Epithelial cell of esophagus (primary cell): Measurements from ENCODE around the gene MEP1A.
"Not testable (repeated sequence)": the region's sequence is repeated elsewhere in the genome, so short reads cannot be mapped to it uniquely, and the experiment has no call there.

Experiments
- DNase-seq: peaks from one replicate; pipeline ENCODE4 v3.0.0; 2010; ENCODE audit warnings: low read depth
- H3K4me3 ChIP-seq: 2 replicates; pipeline ENCODE4 v1.5.1; 2011; ENCODE audit warnings: mild to moderate bottlenecking, low read length, control low read depth
- TF ChIP-seq, protein P1 (sequence below): IDR thresholded peaks from 2 replicates; pipeline ENCODE4 v1.5.1; 2011; ENCODE audit warnings: low read depth, mild to moderate bottlenecking, low read length, control low read depth, inconsistent platforms; ENCODE audit not compliant: insufficient read depth; ENCODE audit errors: missing control alignments

MEP1A gene

GRCh38 chr6:46764961-46765360, 28.2 kb upstream of the MEP1A start:
- H3K4me3 ChIP-seq: no peak overlapping the region
- DNase-seq: no peak
- TF ChIP-seq, protein P1, sequence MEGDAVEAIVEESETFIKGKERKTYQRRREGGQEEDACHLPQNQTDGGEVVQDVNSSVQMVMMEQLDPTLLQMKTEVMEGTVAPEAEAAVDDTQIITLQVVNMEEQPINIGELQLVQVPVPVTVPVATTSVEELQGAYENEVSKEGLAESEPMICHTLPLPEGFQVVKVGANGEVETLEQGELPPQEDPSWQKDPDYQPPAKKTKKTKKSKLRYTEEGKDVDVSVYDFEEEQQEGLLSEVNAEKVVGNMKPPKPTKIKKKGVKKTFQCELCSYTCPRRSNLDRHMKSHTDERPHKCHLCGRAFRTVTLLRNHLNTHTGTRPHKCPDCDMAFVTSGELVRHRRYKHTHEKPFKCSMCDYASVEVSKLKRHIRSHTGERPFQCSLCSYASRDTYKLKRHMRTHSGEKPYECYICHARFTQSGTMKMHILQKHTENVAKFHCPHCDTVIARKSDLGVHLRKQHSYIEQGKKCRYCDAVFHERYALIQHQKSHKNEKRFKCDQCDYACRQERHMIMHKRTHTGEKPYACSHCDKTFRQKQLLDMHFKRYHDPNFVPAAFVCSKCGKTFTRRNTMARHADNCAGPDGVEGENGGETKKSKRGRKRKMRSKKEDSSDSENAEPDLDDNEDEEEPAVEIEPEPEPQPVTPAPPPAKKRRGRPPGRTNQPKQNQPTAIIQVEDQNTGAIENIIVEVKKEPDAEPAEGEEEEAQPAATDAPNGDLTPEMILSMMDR: no peak

DNA sequence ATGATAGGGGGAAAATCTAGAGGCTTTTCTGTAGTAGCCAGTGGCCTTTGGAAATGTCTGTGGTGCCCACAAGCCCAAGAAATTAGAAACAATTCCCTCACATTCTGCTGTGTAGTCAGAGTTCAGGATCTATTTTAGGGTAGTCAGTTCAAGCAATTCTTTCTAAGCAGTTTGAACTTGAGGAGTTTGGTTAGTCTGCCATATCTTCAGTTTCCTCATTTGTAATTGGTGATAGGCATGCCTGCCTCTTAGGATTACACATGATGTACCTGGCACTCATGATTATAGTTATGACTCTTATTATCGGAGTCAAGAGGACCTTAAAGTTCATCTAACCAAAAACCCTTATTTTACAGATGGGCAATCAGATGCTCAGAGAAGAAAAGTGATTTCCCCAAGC, 21.2 kb upstream of the MEP1A start:
- DNase-seq: no peak
- no peak overlapping the region for H3K4me3 ChIP-seq
- TF ChIP-seq, protein P1: no peak

DNA sequence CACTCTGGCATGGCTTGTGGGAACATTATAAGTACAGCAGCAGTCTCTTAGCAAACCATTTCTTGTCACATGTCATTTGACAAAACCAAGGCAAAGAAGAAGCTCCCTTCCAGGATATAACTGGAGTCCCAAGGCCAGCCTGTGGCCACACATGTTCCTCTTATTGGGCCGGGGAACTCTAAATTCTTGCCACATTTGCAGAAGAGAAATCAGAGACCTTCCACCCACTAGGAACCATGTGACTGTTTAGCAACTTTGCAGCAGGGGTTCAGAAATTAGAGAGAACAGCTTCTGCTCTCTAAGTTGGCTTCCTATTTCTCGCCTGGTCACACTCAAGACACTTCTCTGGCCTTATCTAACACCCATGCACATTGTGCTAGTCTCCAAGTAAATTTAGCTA, 20.4 kb upstream of the MEP1A start:
- DNase-seq: no peak
- TF ChIP-seq, protein P1: no peak
- H3K4me3 ChIP-seq: no peak overlapping the region

DNA sequence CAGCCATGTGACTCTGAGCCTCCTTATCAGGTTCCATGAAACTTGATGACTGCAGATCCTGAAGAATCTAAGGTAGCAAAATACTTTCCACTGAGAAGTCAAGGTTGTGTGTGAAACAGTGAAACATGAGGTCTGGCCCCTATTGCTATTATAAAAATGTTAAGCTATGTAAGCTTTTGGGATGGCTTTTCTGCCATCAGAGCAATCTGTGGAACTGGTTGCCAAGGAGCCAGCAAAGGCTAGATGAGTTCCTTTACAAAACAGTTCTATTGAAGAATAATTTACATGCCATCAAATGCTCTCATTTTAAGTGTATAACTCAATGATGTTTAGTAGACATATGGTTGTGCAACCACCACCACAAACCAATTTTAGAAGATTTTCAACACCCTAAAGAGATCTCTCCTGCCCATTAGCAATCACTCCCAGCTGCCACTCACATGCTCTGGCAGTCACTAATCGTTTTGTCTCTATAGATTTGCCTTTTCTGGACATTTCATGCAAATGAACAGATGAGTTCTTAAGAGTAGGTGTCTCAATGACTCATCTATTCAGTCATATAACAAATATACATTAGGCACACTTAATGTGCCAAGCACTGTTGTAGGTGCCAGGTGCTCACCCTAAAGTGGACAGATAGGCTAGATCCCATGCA, 19.9 kb upstream of the MEP1A start:
- TF ChIP-seq, protein P1: no peak
- H3K4me3 ChIP-seq: no peak overlapping the region
- peak; percentile 36 for DNase-seq

DNA sequence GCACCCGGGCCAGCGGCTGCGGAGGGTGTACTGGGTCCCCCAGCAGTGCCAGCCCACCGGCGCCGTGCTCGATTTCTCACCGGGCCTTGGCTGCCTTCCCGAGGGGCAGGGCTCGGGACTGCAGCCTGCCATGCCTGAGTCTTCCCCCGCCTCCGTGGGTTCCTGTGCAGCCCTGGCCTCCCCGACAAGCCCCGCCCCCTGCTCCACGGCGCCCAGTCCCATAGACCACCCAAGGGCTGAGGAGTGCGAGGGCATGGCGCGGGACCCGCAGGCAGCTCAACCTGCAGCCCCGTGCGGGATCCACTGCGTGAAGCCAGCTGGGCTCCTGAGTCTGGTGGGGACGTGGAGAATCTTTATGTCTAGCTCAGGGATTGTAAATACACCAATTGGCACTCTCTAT, 18.5 kb upstream of the MEP1A start:
- DNase-seq, H3K4me3 ChIP-seq: not testable (repeated sequence)

GRCh38 chr6:46776070-46776712, 17.0 kb upstream of the MEP1A start:
- TF ChIP-seq, protein P1: no peak
- H3K4me3 ChIP-seq: no peak overlapping the region
- DNase-seq: no peak

DNA sequence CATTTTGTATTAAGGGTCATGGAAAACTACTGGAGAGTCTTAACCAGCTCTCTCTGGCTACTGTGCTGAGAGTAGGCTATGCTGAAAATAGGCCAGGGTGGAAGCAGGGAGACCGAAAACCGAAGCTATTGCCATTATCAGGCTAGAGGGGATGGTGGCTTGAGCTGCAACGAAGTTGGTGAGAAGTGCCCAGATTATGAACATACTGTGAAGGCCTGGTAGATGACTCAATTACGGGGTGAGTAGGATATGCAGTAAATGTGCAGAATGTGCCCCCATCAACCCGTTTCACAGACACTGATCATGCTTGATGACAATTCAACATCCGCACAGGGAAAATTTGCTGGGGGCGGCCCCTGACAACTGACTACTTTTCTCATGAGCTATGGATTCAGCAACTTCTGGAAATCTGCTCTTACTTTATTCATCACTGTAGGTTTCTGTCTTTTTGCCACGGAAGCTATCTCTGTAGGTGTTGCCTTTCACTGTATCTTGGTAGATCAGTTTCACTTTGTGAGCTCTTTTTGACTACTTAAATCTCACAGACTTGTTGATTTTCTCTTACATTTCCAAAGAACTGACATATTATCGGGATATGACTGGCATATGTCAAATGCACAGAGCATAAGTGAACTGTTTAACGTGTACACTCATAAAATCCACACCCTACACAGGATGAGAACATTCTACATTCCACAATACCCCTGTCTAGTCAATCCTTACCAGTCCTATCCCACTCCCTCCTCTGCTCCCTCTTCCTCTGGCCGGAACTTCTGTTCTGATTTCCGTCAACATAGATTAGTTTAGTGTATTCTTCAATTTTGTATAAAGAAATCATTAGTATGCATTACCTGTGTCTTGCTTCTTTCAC, 15.5 kb upstream of the MEP1A start:
- DNase-seq: no peak
- TF ChIP-seq, protein P1: no peak
- no peak overlapping the region for H3K4me3 ChIP-seq
